Esophagus mucosa (tissue), 1 donor: ENCODE data around the gene MRPS18A. TPM values are rescaled to one million over a fixed set of nuclear protein-coding genes. Genes with fewer than 3 reads are reported as not detected.

Experiments
- ATAC-seq: fragments of 200-7000 bp; cut with Tn5 transposase; one replicate; pipeline ENCODE4 v1.9.1; 2020
- total RNA-seq: library from RNA; stranded (reverse); gene quantifications from one replicate; pipeline ENCODE4 v1.2.4, GENCODE V29; 2023
- donor health status: DM: yes; HTN: yes; CAD: no.

The MRPS18A gene
- total RNA-seq: 44.5 TPM

- ATAC-seq: peak; percentile 94
Observed at GRCh38 chr6:43687437-43688347, at the start of gene MRPS18A. Gene MRPS18A, minus strand, starts transcription at chr6:43687791. Its CDS starts 12 bp downstream, at chr6:43687779.

- no peak for ATAC-seq
Observed at GRCh38 chr6:43736844-43737243, 49.3 kb upstream of the MRPS18A start.

GRCh38 chr6:43736211-43736786, 48.7 kb upstream of the MRPS18A start:
- no peak for ATAC-seq

- ATAC-seq: peak; percentile 67
Observed at GRCh38 chr6:43735642-43736199, 48.1 kb upstream of the MRPS18A start.

- ATAC-seq: no peak
Observed at GRCh38 chr6:43734294-43734665, 46.7 kb upstream of the MRPS18A start.

GRCh38 chr6:43733471-43734293, 46.1 kb upstream of the MRPS18A start:
- peak; percentile 86 for ATAC-seq

- ATAC-seq: no peak
Observed at GRCh38 chr6:43730634-43731033, 43.0 kb upstream of the MRPS18A start.

- no peak for ATAC-seq
Observed at GRCh38 chr6:43729537-43729936, 41.9 kb upstream of the MRPS18A start.

- no peak for ATAC-seq
Observed at GRCh38 chr6:43728586-43728985, 41.0 kb upstream of the MRPS18A start.

- no peak for ATAC-seq
Observed at GRCh38 chr6:43727634-43728033, 40.0 kb upstream of the MRPS18A start.

- ATAC-seq: no peak
Observed at GRCh38 chr6:43725643-43726580, 38.3 kb upstream of the MRPS18A start.

- ATAC-seq: peak; percentile 97
Observed at GRCh38 chr6:43724914-43725642, 37.5 kb upstream of the MRPS18A start.

- no peak for ATAC-seq
Observed at GRCh38 chr6:43724354-43724753, 36.8 kb upstream of the MRPS18A start.

GRCh38 chr6:43723737-43724295, 36.2 kb upstream of the MRPS18A start:
- peak; percentile 85 for ATAC-seq

GRCh38 chr6:43722920-43723545, 35.4 kb upstream of the MRPS18A start:
- ATAC-seq: no peak

GRCh38 chr6:43720999-43721398, 33.4 kb upstream of the MRPS18A start:
- no peak for ATAC-seq

GRCh38 chr6:43719511-43719910, 31.9 kb upstream of the MRPS18A start:
- ATAC-seq: no peak

- no peak for ATAC-seq
Observed at GRCh38 chr6:43718387-43719105, 31.0 kb upstream of the MRPS18A start.

- no peak for ATAC-seq
Observed at GRCh38 chr6:43717822-43718221, 30.2 kb upstream of the MRPS18A start.
